NCI-H2171 treated with DMSO at 0.1 percent for 48 hours (cell line): ENCODE data around the gene TMEM222.
A peak's percentile ranks its signal among the peaks of the same experiment; 100 is the strongest.
"Not testable (repeated sequence)": the region's sequence is repeated elsewhere in the genome, so short reads cannot be mapped to it uniquely, and the experiment has no call there.

Experiments used
- DNase-seq: peaks from one replicate; lab custom pipeline; 2025; lab: John Stamatoyannopoulos, UW

The TMEM222 gene, protein sequence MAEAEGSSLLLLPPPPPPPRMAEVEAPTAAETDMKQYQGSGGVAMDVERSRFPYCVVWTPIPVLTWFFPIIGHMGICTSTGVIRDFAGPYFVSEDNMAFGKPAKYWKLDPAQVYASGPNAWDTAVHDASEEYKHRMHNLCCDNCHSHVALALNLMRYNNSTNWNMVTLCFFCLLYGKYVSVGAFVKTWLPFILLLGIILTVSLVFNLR

DNA sequence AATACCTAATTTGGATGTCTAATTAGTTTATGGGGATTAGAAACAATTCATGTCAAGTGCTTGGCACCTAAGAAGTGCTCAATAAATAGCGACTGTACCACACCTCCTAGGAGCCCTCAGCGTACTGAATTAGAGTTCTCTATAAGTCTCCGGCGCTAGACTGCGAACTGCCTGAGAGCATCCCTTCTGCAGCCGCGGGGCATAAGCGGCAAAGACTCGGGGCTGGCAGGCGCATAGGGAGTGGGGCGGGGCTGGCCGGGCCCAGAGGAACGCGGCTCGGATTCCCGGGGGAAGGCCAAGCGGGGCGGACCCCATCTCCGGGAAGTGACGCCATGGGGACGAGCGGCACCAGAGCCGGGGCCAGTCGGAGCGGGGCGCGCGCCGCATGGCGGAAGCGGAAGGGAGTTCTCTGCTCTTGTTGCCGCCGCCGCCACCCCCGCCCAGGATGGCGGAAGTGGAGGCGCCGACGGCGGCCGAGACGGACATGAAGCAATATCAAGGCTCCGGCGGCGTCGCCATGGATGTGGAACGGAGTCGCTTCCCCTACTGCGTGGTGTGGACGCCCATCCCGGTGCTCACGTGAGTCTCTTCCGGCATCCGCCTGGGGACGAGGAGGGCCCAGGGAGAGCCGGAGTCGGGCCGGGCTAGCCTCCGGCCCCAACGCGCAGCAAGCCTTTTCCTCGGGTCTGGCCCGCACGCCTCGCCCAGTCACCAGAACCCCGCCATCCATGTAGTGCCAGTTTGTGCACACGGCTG, at the start of gene TMEM222:
Gene TMEM222 (plus strand): TSS at position 351 of the 756 bp plus-strand sequence. CDS start 35 bp downstream, at position 386.
- peak; percentile 98 for DNase-seq

DNA sequence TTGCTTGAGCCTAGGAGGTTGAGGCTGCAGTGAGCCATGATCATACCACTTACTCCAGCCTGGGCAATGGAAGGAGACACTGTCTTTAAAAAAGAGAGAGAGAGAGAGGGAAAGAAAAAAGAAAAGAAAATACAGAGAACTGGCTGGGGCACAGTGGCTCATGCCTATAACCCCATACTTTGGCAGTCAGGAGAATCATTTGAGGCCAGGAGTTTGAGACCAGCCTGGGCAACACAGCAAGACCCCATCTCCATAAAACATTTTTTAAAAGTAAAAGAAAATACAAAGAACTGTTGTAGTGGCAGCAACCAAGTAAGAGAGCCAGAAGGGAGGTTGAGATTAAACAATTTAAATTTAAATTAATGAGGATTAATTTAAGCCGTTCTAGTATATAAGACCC, 47.8 kb upstream of the TMEM222 start:
- DNase-seq: no peak

DNA sequence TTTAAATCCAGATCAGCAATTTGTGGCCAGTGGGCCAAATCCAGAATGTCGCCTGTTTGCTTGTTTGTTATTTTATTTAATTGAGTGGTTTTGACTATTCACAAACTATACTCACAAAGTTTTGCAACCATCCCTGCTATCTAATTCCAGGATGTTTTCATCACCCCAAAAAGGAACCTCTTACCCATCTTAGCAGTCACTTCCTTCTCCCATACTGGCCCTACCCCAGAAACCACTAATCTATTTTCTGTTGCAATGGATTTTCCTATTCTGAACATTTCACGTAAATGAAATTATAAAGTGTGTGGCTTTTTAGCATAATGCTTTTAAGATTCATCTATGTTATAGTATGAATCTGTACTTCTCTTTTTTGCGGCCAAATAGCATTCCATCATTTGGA, 46.3 kb upstream of the TMEM222 start:
- no peak for DNase-seq

DNA sequence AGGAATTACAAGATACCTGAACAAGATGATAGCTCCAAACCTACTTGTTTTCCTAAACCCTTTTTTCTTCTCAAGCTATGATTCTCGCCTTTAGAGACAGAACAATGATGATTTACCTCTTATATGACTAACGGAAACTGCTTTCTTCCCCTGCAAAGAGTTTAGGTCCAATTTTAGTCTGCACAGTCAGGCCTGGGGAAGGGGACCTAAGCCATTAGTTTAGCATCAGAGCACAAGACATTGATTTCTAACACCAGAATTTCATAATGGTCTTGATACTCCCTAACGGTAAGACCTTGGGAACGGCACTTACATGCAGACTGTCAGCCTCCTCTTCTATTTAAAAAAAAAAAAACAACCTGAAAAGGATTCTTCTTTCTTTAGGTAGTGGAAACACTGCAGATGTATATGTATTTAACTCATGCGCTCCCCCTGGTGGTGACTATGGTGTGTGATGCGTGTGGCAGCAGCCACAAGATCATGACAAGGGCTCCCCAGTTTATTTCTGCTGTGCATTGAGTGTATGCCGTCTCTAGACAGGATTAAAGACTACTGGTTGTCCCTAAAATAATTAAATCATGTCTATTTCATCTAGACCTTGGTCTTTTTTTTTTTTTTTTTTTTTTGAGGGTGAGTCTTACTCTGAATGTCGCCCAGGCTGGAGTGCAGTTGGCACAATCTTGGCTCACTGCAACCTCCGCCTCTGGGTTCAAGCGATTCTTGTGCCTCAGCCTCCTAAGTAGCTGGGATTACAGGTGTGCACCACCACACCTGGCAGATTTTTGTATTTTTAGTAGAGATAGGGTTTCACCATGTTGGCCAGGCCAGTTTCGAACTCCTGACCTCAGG, 37.3 kb upstream of the TMEM222 start:
- DNase-seq: peak; percentile 88

DNA sequence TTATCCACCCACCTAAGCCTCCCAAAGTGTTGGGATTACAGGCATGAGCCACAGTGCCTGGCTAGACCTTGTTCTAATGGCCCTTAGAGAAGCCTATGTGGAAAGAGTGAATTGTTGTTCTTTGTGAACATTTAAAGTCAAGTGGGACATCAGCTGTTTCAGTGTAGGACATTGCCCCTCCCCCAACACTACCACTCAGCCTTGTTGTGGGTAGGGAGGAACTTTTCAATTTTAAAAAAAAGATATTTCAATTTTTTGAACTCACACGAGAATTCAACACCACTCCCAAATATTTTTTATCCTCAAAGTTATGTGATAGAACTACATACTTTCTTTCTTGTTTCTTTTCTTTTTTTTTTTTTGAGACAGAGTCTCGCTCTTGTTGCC, 36.7 kb upstream of the TMEM222 start:
- no peak for DNase-seq

DNA sequence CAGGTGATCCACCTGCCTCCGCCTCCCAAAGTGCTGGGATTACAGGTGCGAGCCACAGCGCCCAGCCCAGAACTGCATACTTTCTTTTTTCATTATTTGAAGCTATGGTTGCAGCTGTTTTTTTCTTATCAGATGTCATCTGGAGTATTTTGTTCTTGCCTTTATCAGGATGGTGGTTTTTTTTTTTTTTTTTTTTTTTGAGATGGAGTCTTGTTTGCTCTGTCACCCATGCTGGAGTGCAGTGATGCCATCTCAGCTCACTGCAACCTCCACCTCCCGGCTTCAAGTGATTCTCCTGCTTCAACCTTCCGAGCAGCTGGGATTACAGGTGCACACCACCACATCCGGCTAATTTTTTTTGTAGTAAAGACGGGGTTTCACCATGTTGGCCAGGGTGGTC, 36.1 kb upstream of the TMEM222 start:
- not testable (repeated sequence) for DNase-seq

DNA sequence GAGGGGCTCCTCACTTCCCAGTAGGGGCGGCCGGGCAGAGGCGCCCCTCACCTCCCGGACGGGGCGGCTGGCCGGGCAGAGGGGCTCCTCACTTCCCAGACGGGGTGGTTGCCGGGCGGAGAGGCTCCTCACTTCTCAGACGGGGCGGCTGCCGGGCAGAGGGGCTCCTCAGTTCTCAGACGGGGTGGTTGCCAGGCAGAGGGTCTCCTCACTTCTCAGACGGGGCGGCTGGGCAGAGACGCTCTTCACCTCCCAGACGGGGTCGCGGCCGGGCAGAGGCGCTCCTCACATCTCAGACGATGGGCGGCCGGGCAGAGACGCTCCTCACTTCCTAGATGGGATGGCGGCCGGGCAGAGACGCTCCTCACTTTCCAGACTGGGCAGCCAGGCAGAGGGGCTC, 32.8 kb upstream of the TMEM222 start:
- DNase-seq: not testable (repeated sequence)

DNA sequence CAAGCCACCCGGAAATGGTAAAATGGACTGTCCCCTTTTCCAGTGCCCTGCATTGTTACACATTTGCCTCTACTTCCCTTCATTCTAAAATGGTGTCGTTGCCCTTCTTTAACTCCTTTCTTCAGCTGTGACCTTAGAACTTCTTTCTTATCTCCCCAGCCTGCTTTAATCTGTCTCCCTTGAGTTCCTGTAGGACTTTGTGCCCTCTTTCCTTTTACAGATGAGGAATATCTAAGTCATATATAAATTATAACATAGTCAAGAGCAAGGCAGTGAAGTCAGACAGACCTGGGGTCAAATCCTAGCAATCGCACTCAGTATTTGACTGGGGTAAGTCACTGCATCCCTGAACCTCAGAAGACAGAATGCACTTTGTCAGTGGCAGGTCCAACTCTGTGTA, 31.4 kb upstream of the TMEM222 start:
- no peak for DNase-seq

DNA sequence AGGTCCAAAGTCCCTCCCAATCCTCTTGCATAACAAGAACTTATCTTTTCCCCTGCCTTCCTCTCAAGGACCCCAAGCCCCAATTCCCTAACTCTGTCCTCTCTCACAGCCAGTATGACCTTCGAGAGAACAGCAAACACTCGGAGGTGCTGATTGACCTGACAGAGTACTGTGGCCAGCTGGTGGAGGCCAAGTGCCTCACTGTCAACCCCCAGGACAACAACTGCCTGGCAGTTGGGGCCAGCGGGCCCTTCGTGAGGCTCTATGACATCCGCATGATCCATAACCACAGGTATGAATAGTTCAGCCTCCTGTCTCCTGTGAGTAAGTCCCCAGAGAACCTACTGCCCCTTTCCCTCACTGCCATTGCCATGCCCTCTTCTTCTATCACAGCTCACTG, 29.9 kb upstream of the TMEM222 start:
- no peak for DNase-seq

DNA sequence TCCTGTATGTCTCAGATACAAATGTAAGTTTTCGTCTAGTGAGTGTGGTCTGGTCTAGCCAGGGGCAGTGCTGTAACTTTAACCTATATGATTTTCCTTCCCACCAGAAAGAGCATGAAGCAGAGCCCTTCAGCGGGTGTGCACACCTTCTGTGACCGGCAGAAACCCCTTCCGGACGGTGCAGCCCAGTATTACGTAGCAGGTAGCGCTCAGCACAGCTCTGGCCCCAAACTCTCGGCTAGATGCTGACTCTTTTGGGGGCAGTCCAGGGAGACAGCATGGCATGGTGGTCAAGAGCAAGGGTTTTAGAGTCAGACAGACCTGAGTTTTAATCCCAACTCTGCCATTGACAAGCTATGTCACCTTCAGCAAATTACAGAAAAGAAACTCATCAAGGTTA, 28.0 kb upstream of the TMEM222 start:
- DNase-seq: no peak

DNA sequence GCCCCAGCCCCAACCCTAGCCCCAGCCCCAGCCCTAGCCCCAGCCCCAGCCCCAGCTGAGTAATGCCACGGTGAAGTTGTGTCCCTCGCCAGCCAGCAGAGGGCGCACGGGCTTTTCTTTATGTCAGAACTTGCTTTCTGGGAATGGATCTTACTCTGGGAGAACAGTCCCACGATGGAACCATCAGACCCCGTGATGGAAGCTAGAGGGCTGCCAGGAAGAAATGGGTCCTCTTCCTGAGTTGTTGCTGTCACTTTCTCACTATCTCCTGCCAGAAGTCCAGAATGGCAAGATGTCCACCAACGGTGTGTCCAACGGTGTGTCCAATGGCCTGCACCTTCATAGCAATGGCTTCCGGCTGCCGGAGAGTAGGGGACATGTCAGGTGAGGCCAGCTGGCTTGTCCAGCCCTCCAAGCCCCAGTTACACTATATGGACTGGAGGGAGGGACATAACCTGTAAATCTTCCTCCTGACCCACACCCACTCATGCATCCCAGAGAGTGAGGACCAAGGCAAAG, 25.1 kb upstream of the TMEM222 start:
- peak; percentile 46 for DNase-seq

DNA sequence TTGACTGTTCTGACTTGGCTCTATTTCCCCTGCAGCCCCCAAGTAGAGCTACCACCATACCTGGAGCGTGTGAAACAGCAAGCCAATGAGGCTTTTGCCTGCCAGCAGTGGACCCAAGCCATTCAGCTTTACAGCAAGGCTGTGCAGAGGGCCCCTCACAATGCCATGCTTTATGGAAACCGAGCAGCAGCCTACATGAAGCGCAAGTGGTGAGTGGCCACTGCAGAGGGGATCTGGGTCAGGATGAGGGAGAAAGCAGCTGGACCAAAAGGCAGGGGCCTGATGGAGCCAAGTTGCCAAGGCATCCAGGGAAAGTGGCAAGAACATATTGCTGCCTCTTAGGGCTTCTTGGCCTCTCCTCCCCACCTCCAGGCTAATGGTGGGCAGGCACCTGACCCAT, 24.1 kb upstream of the TMEM222 start:
- no peak for DNase-seq

DNA sequence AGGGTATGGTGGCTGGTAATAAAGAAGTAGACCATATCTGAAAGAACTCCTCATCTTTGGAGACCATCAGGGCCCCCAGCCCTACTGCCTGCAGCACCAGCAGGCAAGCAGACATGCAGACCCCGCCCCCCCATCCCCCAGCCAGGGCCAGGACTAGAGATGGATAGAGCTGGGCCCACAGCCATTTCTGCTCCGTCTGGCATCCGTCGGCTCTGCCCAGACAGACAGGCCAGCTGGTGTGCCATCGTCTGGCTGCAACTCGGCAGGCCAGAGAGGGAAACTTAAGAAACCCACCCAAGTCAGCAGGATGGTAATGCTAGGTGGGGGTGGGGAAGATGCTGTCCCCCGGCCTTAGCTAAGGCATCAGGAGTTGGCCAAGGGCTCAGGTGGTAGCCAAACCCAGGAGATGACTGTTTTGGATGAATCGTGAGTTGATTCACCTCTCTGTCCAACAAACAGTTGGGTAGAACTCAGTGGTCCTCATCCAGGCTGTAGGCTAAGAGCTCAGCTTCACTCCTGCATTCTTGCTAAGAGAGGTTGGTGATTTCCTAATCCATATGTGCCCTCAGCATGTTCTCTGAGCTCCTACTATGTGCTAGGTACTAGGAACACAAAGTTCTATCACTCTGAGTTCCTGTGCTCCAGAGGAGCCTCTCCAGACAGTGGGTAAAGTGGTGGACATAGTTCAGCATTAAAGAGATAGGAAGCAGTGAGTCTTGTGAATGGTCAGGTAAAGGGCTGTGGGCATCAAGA, 23.2 kb upstream of the TMEM222 start:
- DNase-seq: no peak

DNA sequence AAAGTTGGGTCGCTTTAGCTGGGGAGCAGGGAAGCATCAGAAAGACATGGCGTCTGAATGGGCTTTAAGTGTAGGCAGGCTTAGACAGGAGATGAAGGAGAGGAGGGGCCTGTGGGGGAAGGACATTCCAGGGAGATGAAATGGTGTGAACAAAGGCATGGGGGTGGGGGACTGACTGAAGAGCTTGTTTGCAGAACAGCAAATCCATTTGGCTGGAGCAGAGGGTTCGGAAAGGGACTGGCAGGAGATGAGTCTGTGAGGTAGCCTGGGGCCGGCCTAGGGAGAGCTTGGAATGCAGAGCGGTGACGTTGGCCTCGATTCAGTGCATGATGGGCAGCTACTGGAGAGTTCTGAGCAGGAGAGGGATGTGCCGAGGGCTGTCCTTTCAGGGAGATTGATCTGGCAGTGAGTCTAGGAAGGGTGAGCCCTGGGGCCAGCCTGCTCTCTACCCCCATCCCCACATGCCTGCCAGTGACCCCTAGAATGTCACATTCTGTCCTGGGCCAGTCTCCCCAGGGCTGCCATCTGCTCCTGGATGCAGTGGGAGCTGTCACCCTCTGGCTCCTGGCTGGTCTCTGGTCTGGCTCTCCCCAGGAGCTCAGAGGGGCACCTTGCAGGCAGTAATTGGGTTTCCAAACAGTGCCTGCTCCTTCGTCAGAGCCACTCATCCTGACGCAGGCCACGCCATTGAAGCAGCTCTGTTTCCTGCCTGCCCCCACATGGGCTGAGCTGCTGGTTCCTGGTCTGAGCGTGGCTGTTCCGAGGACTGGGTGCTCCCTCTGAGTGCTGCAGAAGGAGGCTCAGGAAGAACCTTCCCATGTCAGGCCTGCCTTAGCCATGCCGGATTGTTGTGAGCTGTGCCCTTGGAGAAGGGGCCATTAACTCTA, 22.3 kb upstream of the TMEM222 start:
- no peak for DNase-seq

DNA sequence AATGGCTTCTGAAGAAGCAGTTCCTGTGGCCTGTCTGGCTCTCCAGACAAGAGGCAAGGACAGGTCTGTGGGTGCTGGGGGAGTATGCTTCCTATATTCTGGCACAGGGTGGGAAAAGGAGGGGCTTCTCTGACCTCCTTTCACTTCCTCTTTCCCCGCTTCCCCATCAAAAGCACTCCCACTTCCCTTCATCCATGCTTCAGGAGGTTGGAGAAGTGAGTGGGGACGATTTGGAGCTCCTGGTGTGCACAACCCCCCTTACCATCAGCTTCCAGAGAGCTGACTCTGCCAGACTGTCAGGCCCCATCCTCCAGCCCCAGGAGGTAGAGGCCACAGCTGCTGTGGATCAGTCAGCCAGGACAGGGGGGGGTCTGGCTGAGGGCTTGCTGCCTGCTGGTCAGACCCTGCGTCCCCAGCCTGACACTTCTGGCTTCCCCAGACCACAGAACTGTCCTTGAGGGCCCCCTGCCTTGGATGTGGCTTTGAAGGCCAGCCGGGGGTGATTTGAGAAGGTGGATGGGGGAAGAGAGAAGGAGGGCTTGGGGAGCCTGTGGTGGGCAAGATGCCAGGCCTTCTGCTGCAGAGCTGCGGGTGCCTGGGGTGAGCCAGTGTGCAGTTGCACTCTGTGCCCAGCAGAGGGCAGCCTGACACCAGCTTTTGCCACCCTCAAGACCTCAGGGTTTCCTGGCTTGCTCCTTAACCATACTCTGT, 21.5 kb upstream of the TMEM222 start:
- DNase-seq: peak; percentile 92

DNA sequence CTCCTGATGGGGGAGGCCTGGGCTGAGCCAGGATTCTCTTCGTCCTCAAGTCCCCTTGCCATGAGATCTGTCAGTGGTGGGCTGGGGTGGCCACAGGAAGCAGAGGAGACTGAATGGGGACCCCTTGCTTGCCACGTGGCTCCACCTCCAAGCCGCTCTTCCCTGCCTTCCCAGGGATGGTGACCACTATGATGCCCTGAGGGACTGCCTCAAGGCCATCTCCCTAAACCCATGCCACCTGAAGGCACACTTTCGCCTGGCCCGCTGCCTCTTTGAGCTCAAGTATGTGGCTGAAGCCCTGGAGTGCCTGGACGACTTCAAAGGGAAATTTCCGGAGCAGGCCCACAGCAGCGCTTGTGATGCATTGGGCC, 20.9 kb upstream of the TMEM222 start:
- DNase-seq: no peak

DNA sequence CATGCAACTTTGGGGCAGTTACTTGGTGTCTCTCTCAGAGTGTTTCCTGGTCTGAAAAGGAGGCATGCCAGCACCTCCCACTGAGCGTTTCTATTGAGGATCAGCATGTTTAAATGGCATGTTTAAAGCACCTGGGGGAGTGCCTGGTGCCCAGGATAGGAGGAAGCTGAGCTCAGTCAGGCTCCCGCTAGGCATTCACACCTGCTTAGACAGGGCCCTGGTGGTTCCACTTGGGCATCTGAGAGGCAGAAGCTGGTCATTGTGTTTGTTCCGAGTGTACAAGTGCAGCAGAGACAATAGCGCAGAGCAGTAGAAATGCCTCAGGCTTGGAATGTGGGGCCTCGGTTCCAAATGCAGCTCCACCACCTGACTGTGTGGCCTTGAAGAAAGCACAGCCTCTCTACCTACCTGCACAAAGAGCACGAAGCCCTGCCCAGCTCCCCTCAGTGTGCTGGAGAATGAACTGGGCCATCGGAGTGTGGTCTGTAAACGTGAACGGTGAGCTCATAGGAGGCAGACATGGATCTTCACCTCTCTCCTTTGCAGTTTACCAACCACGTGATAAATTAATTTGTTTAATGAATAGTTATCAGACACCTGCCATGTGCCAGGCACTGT, 20.3 kb upstream of the TMEM222 start:
- no peak for DNase-seq

DNA sequence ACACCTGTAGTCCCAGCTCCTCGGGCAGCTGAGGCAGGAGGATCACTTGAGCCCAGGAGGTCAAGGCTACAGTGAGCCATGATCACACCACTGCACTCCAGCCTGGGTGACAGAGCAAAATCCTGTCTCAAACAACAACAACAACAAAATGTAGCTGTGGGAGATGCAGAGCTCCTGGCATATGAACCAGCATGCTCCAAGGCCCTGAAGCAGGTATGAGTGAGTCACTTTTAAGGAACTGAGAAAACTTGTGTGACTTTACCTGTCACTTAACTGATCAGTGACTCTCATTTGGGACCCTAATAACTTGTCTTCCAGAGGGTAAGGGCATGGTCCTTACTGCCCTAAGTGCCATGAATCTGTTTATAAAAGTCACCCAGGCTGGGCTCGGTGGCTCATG, 19.4 kb upstream of the TMEM222 start:
- no peak for DNase-seq

DNA sequence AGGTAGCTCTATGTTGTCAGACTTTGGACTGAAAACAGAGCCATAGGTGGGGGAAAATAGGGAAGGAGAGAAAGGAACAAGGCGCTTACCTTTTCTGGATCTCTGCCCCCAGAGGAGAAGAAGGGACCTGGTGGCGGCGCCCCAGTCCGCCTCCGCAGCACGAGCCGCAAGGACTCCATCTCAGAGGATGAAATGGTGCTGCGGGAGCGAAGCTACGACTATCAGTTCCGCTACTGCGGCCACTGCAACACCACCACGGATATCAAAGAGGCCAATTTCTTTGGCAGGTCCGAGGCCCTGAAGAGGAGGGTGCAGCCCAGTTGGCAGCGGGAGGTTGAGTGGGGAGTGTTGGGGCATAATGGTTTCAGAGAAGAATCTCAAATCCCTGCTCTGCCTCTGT, 18.5 kb upstream of the TMEM222 start:
- DNase-seq: no peak

DNA sequence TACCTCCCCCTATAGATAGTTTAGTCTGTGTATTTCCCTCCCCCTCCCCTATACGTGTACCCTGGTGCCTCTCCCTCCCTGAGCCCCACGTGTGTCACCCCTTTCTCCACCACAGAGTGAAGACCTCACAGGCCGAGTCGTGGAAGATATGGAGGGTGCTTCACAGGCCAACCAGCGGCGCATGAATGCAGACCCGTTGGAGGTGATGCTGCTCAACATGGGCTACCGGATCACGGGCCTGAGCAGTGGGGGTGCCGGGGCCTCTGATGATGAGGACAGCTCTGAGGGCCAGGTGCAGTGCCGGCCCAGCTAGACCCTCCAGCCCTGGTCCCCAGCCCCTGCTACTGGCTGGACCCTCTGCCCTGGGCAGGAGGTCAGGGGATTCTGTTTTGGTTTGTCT, 15.9 kb upstream of the TMEM222 start:
- no peak for DNase-seq
